ENCODE results near the gene NCR2. TPM values are rescaled to one million over a fixed set of nuclear protein-coding genes. Genes with fewer than 3 reads are reported as not detected.

The NCR2 gene
- total RNA-seq, 1 experiment from 2014 or later = not detected

DNA sequence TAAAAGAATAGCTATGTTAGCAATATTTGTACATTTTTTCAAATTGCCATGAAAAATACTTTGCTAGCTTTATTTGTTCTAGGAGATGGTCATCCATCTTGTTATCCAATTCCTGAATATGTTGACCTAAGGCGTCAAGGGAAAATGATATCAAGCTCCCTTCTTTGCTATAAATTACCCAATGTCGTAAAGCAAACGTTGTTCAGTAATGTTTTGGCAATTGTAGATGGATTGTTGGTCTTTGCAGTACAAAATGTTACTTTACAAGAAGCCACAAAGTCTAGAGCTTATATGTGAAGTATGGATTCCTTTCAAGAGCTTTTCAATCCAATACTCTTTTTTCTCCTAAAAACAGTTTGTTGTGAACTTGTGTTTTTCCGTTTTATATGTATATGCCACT is 3.3 kb downstream of the NCR2 start:
- Histone ChIP-seq H3K23me2 (ENCODE audit: insufficient read length, low read depth, low read length, poor library complexity, severe bottlenecking) (no peaks in the 10 kb centered on the region), H3K23ac (ENCODE audit: insufficient read length, low read depth, low read length) (no peak overlapping the region), H3T11ph (ENCODE audit: low read length) (no peak overlapping the region), H3K56ac (ENCODE audit: insufficient read length, low read depth, low read length) (no peak overlapping the region), H3K4me1 (ENCODE audit: insufficient read depth, low read length) (no peaks in the 10 kb centered on the region), H3K9ac (ENCODE audit: extremely low read depth, insufficient read length, low read length) (no peak overlapping the region), H3K27ac (ENCODE audit: insufficient read length, low read depth, low read length) (no peak overlapping the region), H2BK12ac (ENCODE audit: insufficient read length, low read depth, low read length) (no peak overlapping the region), H4K91ac (ENCODE audit: insufficient read length, low read depth, low read length) (no peak overlapping the region), H2AFZ (ENCODE audit: low read length) (no peak overlapping the region), H3K79me2 (ENCODE audit: insufficient read depth, low read length) (no peaks in the 10 kb centered on the region), H2AK5ac (ENCODE audit: insufficient read length, low read length) (no peak overlapping the region), H3K27me3 (ENCODE audit: insufficient read depth, low read length) (no peaks in the 10 kb centered on the region; the same call in 1 of the 2 replicates), H3K9me3 (ENCODE audit: control insufficient read depth, low read depth, low read length) (no peaks in the 10 kb centered on the region), H4K8ac (replicated peaks; ENCODE audit: insufficient read length, low read depth, low read length) (no peak overlapping the region), H4K20me1 (ENCODE audit: control insufficient read depth, insufficient read depth, insufficient read length) (no peaks in the 10 kb centered on the region), H3K79me1 (ENCODE audit: insufficient read depth, low read depth, low read length, poor library complexity, severe bottlenecking) (no peaks in the 10 kb centered on the region), H3K18ac (ENCODE audit: insufficient read length, low read depth, low read length) (no peak overlapping the region), H4K5ac (ENCODE audit: insufficient read length, low read depth, low read length) (no peak overlapping the region), H2BK20ac (ENCODE audit: low read depth, low read length, poor library complexity, severe bottlenecking) (no peak overlapping the region), H3K4ac (ENCODE audit: low read depth, low read length) (no peak overlapping the region), H3K14ac (ENCODE audit: insufficient read depth, low read length) (no peak overlapping the region), H2BK15ac (ENCODE audit: low read depth, low read length) (no peak overlapping the region), H2BK120ac (ENCODE audit: low read depth, low read length, poor library complexity, severe bottlenecking) (no peak overlapping the region), H3K4me2 (ENCODE audit: insufficient read depth, insufficient read length, low read length) (no peak overlapping the region), H2BK5ac (ENCODE audit: insufficient read length, low read length) (no peak overlapping the region)
- Mint-ChIP-seq H3K36me3 (ENCODE audit: insufficient read depth in 1 of 3, low read depth in 3 of 3) (no peaks in the 10 kb centered on the region), H3K4me1 (peaks cover 9 to 22% of the 10 kb centered on the region in 2 experiments), H3K27me3 (ENCODE audit: low read depth) (peaks cover 34% of the 10 kb centered on the region), H3K4me3 (no peak overlapping the region), H3K27ac (no peak overlapping the region), H3K9me3 (no peaks in the 10 kb centered on the region)
- DNase-seq = no peak
- no CpG with 5 or more reads among the region's 4 CpGs for WGBS (ENCODE audit: extremely low coverage, insufficient read length, low lambda C conversion rate)
- TF ChIP-seq, protein P1, sequence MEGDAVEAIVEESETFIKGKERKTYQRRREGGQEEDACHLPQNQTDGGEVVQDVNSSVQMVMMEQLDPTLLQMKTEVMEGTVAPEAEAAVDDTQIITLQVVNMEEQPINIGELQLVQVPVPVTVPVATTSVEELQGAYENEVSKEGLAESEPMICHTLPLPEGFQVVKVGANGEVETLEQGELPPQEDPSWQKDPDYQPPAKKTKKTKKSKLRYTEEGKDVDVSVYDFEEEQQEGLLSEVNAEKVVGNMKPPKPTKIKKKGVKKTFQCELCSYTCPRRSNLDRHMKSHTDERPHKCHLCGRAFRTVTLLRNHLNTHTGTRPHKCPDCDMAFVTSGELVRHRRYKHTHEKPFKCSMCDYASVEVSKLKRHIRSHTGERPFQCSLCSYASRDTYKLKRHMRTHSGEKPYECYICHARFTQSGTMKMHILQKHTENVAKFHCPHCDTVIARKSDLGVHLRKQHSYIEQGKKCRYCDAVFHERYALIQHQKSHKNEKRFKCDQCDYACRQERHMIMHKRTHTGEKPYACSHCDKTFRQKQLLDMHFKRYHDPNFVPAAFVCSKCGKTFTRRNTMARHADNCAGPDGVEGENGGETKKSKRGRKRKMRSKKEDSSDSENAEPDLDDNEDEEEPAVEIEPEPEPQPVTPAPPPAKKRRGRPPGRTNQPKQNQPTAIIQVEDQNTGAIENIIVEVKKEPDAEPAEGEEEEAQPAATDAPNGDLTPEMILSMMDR (conservative IDR thresholded peaks at IDR 0.05) = no peak

All from H9 (cell line).